Astrocyte (in vitro differentiated cells and primary cell): ENCODE data around the gene LRRC27. TPM values are rescaled to one million over a fixed set of nuclear protein-coding genes. Genes with fewer than 3 reads are reported as not detected.

Source experiments
- DNase-seq: peaks from one replicate; pipeline ENCODE4 v3.0.0-alpha.2; 2010; ENCODE audit warnings: low read depth
- FAIRE-seq: peaks from 2 replicates; lab custom pipeline; 2011; peaks lifted over from hg19 to GRCh38; lab: Jason Lieb, UNC
- H2AFZ ChIP-seq: 2 replicates; pipeline ENCODE4 v1.6.0; 2012; ENCODE audit warnings: low read depth, low read length, inconsistent platforms
- H3K27ac ChIP-seq: 2 replicates; pipeline ENCODE4 v1.5.1; 2011; ENCODE audit warnings: low read depth, low read length, inconsistent platforms
- H3K27me3 ChIP-seq: 2 replicates; pipeline ENCODE4 v1.6.0; 2011; ENCODE audit warnings: low read length, inconsistent platforms; ENCODE audit not compliant: insufficient read depth
- H3K36me3 ChIP-seq: 2 replicates; pipeline ENCODE4 v1.5.1; 2011; ENCODE audit warnings: low read length, inconsistent platforms; ENCODE audit not compliant: insufficient read depth
- H3K4me1 ChIP-seq: 2 replicates; pipeline ENCODE4 v1.5.1; 2011; ENCODE audit warnings: low read length, inconsistent platforms; ENCODE audit not compliant: insufficient read depth
- H3K4me2 ChIP-seq: 2 replicates; pipeline ENCODE4 v1.6.0; 2012; ENCODE audit warnings: low read length, inconsistent platforms
- H3K4me3 ChIP-seq: 2 replicates; pipeline ENCODE4 v1.5.1; 2011; ENCODE audit warnings: low read depth, mild to moderate bottlenecking, low read length, inconsistent platforms; ENCODE audit not compliant: insufficient read depth
- H3K79me2 ChIP-seq: 2 replicates; pipeline ENCODE4 v1.6.0; 2012; ENCODE audit warnings: mild to moderate bottlenecking, low read length, inconsistent platforms; ENCODE audit not compliant: insufficient read depth
- H3K9ac ChIP-seq: 2 replicates; pipeline ENCODE4 v1.6.0; 2012; ENCODE audit warnings: mild to moderate bottlenecking, low read length, inconsistent platforms
- H3K9me3 ChIP-seq: 2 replicates; pipeline ENCODE4 v1.5.1; 2012; ENCODE audit warnings: low read depth, mild to moderate bottlenecking, low read length, inconsistent platforms; ENCODE audit not compliant: insufficient read depth
- H4K20me1 ChIP-seq: 2 replicates; pipeline ENCODE4 v1.6.0; 2012; ENCODE audit warnings: low read length, inconsistent platforms; ENCODE audit not compliant: insufficient read depth
- H3K27ac Mint-ChIP-seq: one replicate; pipeline ENCODE4 v1.8.0; 2021; ENCODE audit warnings: mild to moderate bottlenecking, mixed read lengths; ENCODE audit not compliant: unreplicated experiment
- H3K27me3 Mint-ChIP-seq: one replicate; pipeline ENCODE4 v1.8.0; 2021; ENCODE audit warnings: low read depth, mixed read lengths; ENCODE audit not compliant: unreplicated experiment
- H3K36me3 Mint-ChIP-seq: one replicate; pipeline ENCODE4 v1.8.0; 2021; ENCODE audit warnings: low read depth, mixed read lengths; ENCODE audit not compliant: unreplicated experiment
- H3K4me1 Mint-ChIP-seq: one replicate; pipeline ENCODE4 v1.8.0; 2021; ENCODE audit warnings: low read depth, mixed read lengths; ENCODE audit not compliant: unreplicated experiment
- H3K4me3 Mint-ChIP-seq: one replicate; pipeline ENCODE4 v1.8.0; 2021; ENCODE audit warnings: mild to moderate bottlenecking, moderate library complexity, mixed read lengths; ENCODE audit not compliant: unreplicated experiment
- H3K9me3 Mint-ChIP-seq: one replicate; pipeline ENCODE4 v1.8.0; 2021; ENCODE audit warnings: mild to moderate bottlenecking, mixed read lengths; ENCODE audit not compliant: unreplicated experiment
- CTCF ChIP-seq: IDR thresholded peaks from 2 replicates; pipeline ENCODE4 v1.5.1; 2011; ENCODE audit warnings: low read depth, mild to moderate bottlenecking, inconsistent platforms, low read length, moderate library complexity; ENCODE audit not compliant: insufficient read depth
- EZH2 ChIP-seq: IDR thresholded peaks from 2 replicates; pipeline ENCODE4 v1.6.1; 2012; ENCODE audit warnings: mild to moderate bottlenecking, low read length, inconsistent platforms; ENCODE audit not compliant: insufficient read depth
- total RNA-seq: library from RNA; stranded (reverse); gene quantifications from 2 replicates; pipeline ENCODE4 v1.2.1, GENCODE V29; 2021

Gene LRRC27
- total RNA-seq, 1 donor from 2014 or later: 8.0 TPM

- Histone ChIP-seq H3K79me2 (peaks cover 11% of the 10 kb centered on the region), H4K20me1 (peaks cover 40% of the 10 kb centered on the region), H3K27me3 (no peaks in the 10 kb centered on the region), H3K4me2 (peak within 1 kb of the TSS; percentile 96), H3K4me3 (peak within 1 kb of the TSS; percentile 58), H3K9ac (peak within 1 kb of the TSS; percentile 76), H3K27ac (peak within 1 kb of the TSS; percentile 6), H3K9me3 (no peaks in the 10 kb centered on the region), H3K4me1 (peaks cover 18% of the 10 kb centered on the region), H3K36me3 (no peaks in the 10 kb centered on the region), H2AFZ (peak within 1 kb of the TSS; percentile 71)
- H3K4me1 Mint-ChIP-seq: peaks cover 4% of the 10 kb centered on the region
- H3K36me3 Mint-ChIP-seq: peaks cover 3% of the 10 kb centered on the region
- H3K9me3 Mint-ChIP-seq: no peaks in the 10 kb centered on the region
- H3K4me3 Mint-ChIP-seq: peak within 1 kb of the TSS; percentile 86
- H3K27me3 Mint-ChIP-seq: peaks cover 3% of the 10 kb centered on the region
- DNase-seq (no peak), FAIRE-seq (no peak)
- TF ChIP-seq EZH2 (no peak), CTCF (no peak)
- H3K27ac Mint-ChIP-seq: peak within 1 kb of the TSS; percentile 62
Measured at GRCh38 chr10:132397036-132397541, 65.1 kb downstream of the LRRC27 start, which contains the start of gene PWWP2B. Gene PWWP2B, plus strand, starts transcription at chr10:132397200. Its CDS starts 27 bp downstream, at chr10:132397227.

GRCh38 chr10:132397671-132398565, 65.9 kb downstream of the LRRC27 start:
- peak overlapping the region; percentile 96 for H3K4me2 ChIP-seq
- Mint-ChIP-seq H3K4me3 (peak overlapping the region; percentile 86), H3K4me1 (peaks cover 4% of the 10 kb centered on the region), H3K36me3 (peaks cover 3% of the 10 kb centered on the region), H3K27me3 (peaks cover 3% of the 10 kb centered on the region), H3K9me3 (no peaks in the 10 kb centered on the region), H3K27ac (peak overlapping the region; percentile 62)
- no peak for FAIRE-seq
- H2AFZ ChIP-seq: peak overlapping the region; percentile 71
- no peak for TF ChIP-seq CTCF
- TF ChIP-seq EZH2: no peak
- H3K4me3 ChIP-seq: peak overlapping the region; percentile 58
- H3K27me3 ChIP-seq: no peaks in the 10 kb centered on the region
- peak; percentile 32 for DNase-seq
- H3K36me3 ChIP-seq: no peaks in the 10 kb centered on the region
- peak overlapping the region; percentile 76 for H3K9ac ChIP-seq
- no peaks in the 10 kb centered on the region for H3K9me3 ChIP-seq
- peaks cover 18% of the 10 kb centered on the region for H3K4me1 ChIP-seq
- H3K79me2 ChIP-seq: peaks cover 11% of the 10 kb centered on the region
- peaks cover 44% of the 10 kb centered on the region for H4K20me1 ChIP-seq
- H3K27ac ChIP-seq: no peak overlapping the region

GRCh38 chr10:132398566-132398991, 66.6 kb downstream of the LRRC27 start:
- Mint-ChIP-seq H3K27me3 (peaks cover under 1% of the 10 kb centered on the region), H3K9me3 (no peaks in the 10 kb centered on the region), H3K36me3 (no peaks in the 10 kb centered on the region), H3K27ac (no peak overlapping the region), H3K4me3 (no peak overlapping the region), H3K4me1 (peaks cover under 1% of the 10 kb centered on the region)
- FAIRE-seq (no peak), DNase-seq (no peak)
- Histone ChIP-seq H3K4me2 (peak overlapping the region; percentile 96), H3K9me3 (no peaks in the 10 kb centered on the region), H3K4me1 (peaks cover 18% of the 10 kb centered on the region), H3K27me3 (no peaks in the 10 kb centered on the region), H2AFZ (no peak overlapping the region), H4K20me1 (peaks cover 49% of the 10 kb centered on the region), H3K27ac (no peak overlapping the region), H3K79me2 (peaks cover 11% of the 10 kb centered on the region), H3K4me3 (no peak overlapping the region), H3K9ac (no peak overlapping the region), H3K36me3 (no peaks in the 10 kb centered on the region)
- TF ChIP-seq CTCF (no peak), EZH2 (no peak)
